Renal cortex interstitium (tissue), 3 donors: ENCODE results near the gene PIGR. TPM values are rescaled to one million over a fixed set of nuclear protein-coding genes. Genes with fewer than 3 reads are reported as not detected.

Source experiments
- polyA plus RNA-seq, 3 donors: library from polyadenylated mRNA; unstranded; fragments of 120-200 nt; gene quantifications; one replicate each; pipeline ENCODE4 v1.2.1, GENCODE V29; 2013; ENCODE audit not compliant: insufficient read length in 3 of 3

The PIGR gene
- polyA plus RNA-seq, 3 donors = 0.85 to 1.9 (median 1.6) TPM

Other genes starting within 250 kb of the PIGR start
- gene IL19, start 175.7 kb downstream of the PIGR start, polyA plus RNA-seq = 1 to 10 TPM in 1 of 3 donors, under 1 TPM in 2; 0.65 to 1.5 (median 0.68) TPM
- gene IL10, start 174.0 kb downstream of the PIGR start, polyA plus RNA-seq = under 1 TPM; 0.39 to 0.65 (median 0.40) TPM
- gene IL20, start 80.8 kb downstream of the PIGR start, polyA plus RNA-seq = not detected
- under 1 TPM; 0.23 to 0.33 (median 0.23) TPM for gene IL24, start 49.0 kb downstream of the PIGR start, polyA plus RNA-seq
- 1 to 10 TPM; 1.6 to 1.8 (median 1.7) TPM for gene FCMR, start 24.5 kb downstream of the PIGR start, polyA plus RNA-seq
- 10 to 100 TPM in 1 of 3 donors, 1 to 10 TPM in 2; 8.1 to 10.5 (median 9.6) TPM for gene FCAMR, start 24.0 kb upstream of the PIGR start, polyA plus RNA-seq
- 10 to 100 TPM; 19.8 to 31.7 (median 21.0) TPM for gene C1orf116, start 86.3 kb upstream of the PIGR start, polyA plus RNA-seq
- 10 to 100 TPM; 12.7 to 16.4 (median 15.8) TPM for gene YOD1, start 104.7 kb upstream of the PIGR start, polyA plus RNA-seq
- gene PFKFB2, start 106.8 kb upstream of the PIGR start, polyA plus RNA-seq = 10 to 100 TPM; 15.7 to 28.2 (median 19.7) TPM
- 1 to 10 TPM in 1 of 3 donors, under 1 TPM in 2; 0.29 to 1.0 (median 0.67) TPM for gene C4BPB, start 142.4 kb upstream of the PIGR start, polyA plus RNA-seq
- under 1 TPM; 0.42 to 0.59 (median 0.43) TPM for gene C4BPA, start 157.8 kb upstream of the PIGR start, polyA plus RNA-seq